Activated T-cell treated with anti-CD3 and anti-CD28 coated beads, Interleukin-2, amount 50 U/mL, for 72 hours (primary cell): ENCODE results near the gene JUN. TPM values are rescaled to one million over a fixed set of nuclear protein-coding genes. Genes with fewer than 3 reads are reported as not detected.

Experiments
- ATAC-seq, 2 donors: fragments of 150-1000 bp; cut with Tn5 transposase; replicated peaks in 1 of 2; 2 replicates each; pipeline ENCODE4 v1.10.0; 2021; ENCODE audit warnings: moderate library complexity in 2 of 2, mild to moderate bottlenecking in 1 of 2
- DNase-seq, 2 donors: peaks; one replicate each; pipeline ENCODE4 v3.0.0; 2021 to 2022; ENCODE audit warnings: mixed read lengths in 1 of 2
- H3K27ac Mint-ChIP-seq: one replicate; pipeline ENCODE4 v1.8.0; 2022; ENCODE audit warnings: mild to moderate bottlenecking, moderate library complexity, mixed read lengths
- H3K27me3 Mint-ChIP-seq: one replicate; pipeline ENCODE4 v1.8.0; 2022; ENCODE audit warnings: low read depth, mixed read lengths
- H3K36me3 Mint-ChIP-seq, 2 donors: one replicate each; pipeline ENCODE4 v1.8.0; 2022; ENCODE audit warnings: mixed read lengths in 2 of 2, mild to moderate bottlenecking in 1 of 2; ENCODE audit not compliant: insufficient read depth in 2 of 2
- H3K4me1 Mint-ChIP-seq: one replicate; pipeline ENCODE4 v1.8.0; 2022; ENCODE audit warnings: low read depth, mixed read lengths
- H3K4me3 Mint-ChIP-seq, 2 donors: one replicate each; pipeline ENCODE4 v1.8.0; 2022; ENCODE audit warnings: mild to moderate bottlenecking in 2 of 2, mixed read lengths in 2 of 2, moderate library complexity in 2 of 2
- H3K9me3 Mint-ChIP-seq, 2 donors: one replicate each; pipeline ENCODE4 v1.8.0; 2022; ENCODE audit warnings: mixed read lengths in 2 of 2
- total RNA-seq, 2 donors: library from RNA; stranded (reverse); gene quantifications; one replicate each; pipeline ENCODE4 v1.2.3, GENCODE V29; 2022

Gene JUN
- total RNA-seq, 2 donors from 2014 or later, result 36.5 to 40.5 TPM

DNA sequence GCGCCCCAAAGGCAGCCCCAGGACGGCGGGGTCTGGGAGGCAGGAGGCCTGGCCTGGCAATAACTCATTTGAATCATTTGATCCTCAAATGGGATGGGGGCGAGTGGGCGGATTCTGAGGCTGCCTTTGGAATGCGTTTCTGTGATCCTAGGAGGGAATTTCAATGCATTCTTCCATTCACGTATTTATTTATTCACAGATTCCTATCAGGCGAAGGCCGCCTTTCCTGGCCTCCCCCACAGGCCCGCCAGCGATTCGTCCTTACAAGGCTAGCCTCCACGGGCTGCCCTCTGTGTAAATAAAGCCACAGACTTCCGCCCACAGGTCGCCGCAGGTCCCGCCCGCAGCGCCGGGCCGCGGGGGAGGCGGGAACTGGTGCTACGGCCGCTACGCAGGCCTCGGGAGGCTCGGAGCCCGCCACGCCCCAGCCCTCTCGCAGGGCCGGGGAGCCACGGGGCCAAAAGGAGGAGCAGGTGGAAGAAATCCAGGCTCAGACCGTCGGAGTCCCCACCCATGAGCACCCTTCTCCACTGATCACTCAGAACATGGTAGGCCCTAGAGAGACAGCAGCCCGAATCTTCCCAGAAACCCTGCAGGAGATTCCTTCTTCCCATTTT is 31.3 kb upstream of the JUN start:
- ATAC-seq (peak; percentile 60 to 61), DNase-seq (peak; percentile 72 to 82)
- H3K36me3 Mint-ChIP-seq, result no peaks in the 10 kb centered on the region
- H3K4me3 Mint-ChIP-seq, result peak overlapping the region; percentile 83 to 86
- H3K9me3 Mint-ChIP-seq, result no peaks in the 10 kb centered on the region
- peak overlapping the region; percentile 31 for H3K27ac Mint-ChIP-seq
- H3K4me1 Mint-ChIP-seq, result peaks cover 25% of the 10 kb centered on the region
- peaks cover 6% of the 10 kb centered on the region for H3K27me3 Mint-ChIP-seq

DNA sequence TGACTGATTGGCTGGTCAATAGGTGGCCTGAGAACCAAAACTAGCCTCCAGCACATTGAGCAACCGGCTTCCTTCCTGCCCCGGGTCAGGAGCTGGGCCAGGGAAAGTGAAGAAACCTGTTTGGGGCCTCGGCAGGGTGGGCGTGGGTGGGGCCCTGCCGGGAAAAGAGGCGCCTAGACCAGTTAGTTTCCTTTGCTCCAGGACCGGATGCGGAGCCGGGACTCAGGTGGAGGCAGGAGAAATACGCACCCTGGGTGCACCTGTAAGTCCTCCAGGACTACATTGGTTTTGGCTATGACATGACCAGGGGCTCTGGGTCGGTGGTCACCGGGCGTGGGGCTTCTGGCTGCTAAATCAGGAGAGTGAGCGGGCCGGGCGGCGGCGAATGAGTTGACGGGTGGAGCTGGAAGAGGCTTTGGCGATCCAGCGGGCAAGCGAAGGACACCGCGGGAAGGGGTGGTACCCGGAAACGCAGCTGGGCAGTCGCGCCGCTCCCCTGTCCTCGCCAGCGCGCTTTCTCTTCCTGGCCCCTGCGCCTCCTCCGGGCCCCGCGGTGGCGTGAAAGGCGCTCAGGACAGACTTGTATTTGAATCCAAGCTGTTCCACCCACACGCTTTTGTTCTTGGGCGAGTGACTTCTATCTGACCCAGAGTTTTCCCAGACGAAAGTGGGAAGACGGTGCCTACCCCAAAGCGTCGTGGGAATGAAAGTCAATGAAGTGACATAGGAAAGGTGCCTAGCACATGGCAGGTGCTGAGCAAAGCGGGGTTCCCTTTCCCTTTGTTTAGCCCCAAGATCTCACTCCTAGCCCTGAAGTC is 30.6 kb upstream of the JUN start:
- no peak for DNase-seq

DNA sequence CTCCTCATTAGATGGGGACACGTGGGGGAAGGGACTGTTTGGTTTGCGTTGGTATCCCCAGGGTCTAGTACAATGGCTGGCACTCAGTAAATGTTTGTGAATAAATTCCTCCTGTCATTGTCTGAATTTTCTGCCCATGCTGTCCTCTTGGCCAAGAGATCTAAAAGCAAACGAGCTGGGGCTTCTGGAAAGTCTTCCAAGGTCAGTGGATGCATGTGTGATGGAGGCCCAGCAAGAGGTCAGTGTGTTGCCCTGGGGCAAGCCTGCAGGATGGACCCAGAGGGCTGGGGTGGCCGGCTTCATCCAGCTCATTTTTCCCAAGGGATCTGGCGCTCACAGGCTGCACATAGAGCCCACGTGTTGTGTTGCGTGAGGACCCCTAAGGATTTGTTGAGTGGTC is 30.0 kb upstream of the JUN start:
- ATAC-seq, result no peak
- H3K36me3 Mint-ChIP-seq, result no peaks in the 10 kb centered on the region
- H3K4me3 Mint-ChIP-seq, result peak overlapping the region; percentile 17 to 45
- no peak for DNase-seq
- H3K9me3 Mint-ChIP-seq, result no peaks in the 10 kb centered on the region
- peaks cover 4% of the 10 kb centered on the region for H3K27me3 Mint-ChIP-seq
- H3K27ac Mint-ChIP-seq, result no peak overlapping the region
- peaks cover 25% of the 10 kb centered on the region for H3K4me1 Mint-ChIP-seq

More for the DNA sequence above, 30.6 kb upstream of the JUN start:
- Mint-ChIP-seq H3K36me3 (no peaks in the 10 kb centered on the region), H3K4me1 (peaks cover 25% of the 10 kb centered on the region), H3K9me3 (no peaks in the 10 kb centered on the region), H3K4me3 (peak overlapping the region; percentile 83 to 86), H3K27ac (no peak overlapping the region), H3K27me3 (peaks cover 6% of the 10 kb centered on the region)
- no peak for ATAC-seq

DNA sequence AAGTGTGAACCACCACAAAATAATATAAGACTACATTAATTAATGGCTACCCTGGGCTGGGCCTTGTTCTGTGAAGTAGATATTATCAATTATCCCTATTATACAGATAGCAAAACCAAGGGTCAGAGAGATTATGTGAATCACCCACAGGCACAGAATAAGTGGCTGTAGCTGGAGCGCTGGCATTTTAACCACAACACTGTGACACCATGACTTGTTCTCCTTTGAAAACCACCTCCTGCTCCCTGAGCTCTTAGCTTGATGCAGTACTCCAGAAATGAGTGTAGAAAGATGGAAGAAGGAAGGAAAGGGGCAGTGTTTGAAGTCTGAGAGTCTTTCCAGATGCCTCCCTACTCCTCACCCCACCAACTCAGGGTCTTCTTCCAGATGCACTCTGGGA is 29.5 kb upstream of the JUN start:
- DNase-seq (peak in 1 of 2 donors; percentile 9), ATAC-seq (no peak)
- H3K27ac Mint-ChIP-seq, result no peak overlapping the region
- peak overlapping the region in 1 of 2 donors; percentile 45 for H3K4me3 Mint-ChIP-seq
- H3K36me3 Mint-ChIP-seq, result no peaks in the 10 kb centered on the region
- no peaks in the 10 kb centered on the region for H3K9me3 Mint-ChIP-seq
- no peaks in the 10 kb centered on the region for H3K27me3 Mint-ChIP-seq
- H3K4me1 Mint-ChIP-seq, result peaks cover 26% of the 10 kb centered on the region

DNA sequence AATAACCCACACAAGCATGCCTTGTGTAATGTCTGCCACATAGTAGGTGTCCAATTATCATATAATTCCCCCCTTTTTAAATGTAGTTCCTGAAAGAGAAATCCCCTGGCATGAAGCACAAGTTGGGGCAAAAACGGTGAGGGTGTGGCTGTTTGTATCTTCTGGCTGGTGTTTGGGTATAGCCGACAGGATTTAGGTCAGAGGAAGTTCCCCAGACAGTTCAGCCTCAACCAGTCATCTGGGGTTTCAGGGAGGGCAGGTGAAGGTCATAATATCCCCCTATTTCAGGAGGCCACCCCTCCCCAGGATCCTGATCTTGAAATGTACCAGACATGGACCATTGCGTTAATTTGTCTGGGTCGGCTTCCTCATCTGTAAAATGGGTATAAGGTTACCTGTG is 29.1 kb upstream of the JUN start:
- Mint-ChIP-seq H3K9me3 (no peaks in the 10 kb centered on the region), H3K27ac (no peak overlapping the region), H3K4me3 (peak overlapping the region in 1 of 2 donors; percentile 34), H3K27me3 (no peaks in the 10 kb centered on the region), H3K36me3 (no peaks in the 10 kb centered on the region), H3K4me1 (peaks cover 30% of the 10 kb centered on the region)
- no peak for ATAC-seq
- DNase-seq, result peak in 1 of 2 donors; percentile 8

DNA sequence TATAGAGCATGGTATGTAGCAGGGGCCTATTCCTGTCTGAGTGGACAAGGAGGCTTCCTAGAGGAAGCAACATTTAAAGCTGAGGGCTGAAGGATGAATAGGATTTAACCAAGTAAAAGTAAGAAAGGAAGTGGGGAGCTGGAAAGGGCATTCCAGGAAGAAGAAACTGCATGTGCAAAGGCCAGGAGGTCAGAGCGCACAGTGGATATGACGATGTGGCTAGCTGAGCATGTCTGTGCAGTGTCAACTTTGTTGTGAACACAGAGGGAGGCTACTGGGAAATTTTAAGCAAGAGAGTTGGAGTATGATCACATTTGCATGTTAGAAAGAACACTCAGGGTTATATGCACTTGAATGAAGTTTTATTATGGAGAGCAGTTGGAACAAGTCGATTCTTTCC is 28.6 kb upstream of the JUN start:
- no peak overlapping the region for H3K27ac Mint-ChIP-seq
- H3K4me3 Mint-ChIP-seq, result peak overlapping the region in 1 of 2 donors; percentile 34
- no peak for ATAC-seq

DNA sequence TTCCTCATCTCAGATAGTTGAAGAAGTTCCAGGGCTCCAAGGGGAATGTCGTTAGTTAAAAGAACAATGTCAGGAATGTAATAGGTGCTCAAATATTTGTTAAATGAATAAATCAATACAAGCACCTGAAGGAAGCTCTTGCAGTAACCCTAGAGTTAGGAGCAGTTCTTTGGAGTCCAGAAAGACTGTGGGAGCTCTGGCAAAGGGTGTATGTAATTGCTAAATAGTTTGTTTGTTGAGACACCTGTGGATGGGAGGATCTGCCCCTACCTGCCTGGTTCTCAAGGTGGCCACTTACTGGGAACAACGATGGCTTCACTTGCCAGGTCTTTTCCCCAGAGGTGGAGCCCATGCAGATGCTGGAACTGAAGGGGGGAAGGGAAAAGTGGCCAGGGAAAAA is 27.5 kb upstream of the JUN start:
- no peak for DNase-seq
- H3K4me1 Mint-ChIP-seq, result peaks cover 31% of the 10 kb centered on the region
- H3K9me3 Mint-ChIP-seq, result no peaks in the 10 kb centered on the region
- ATAC-seq, result no peak
- H3K4me3 Mint-ChIP-seq, result no peak overlapping the region
- H3K36me3 Mint-ChIP-seq, result no peaks in the 10 kb centered on the region
- H3K27me3 Mint-ChIP-seq, result no peaks in the 10 kb centered on the region
- H3K27ac Mint-ChIP-seq, result no peak overlapping the region

More for the DNA sequence above, 28.6 kb upstream of the JUN start:
- Mint-ChIP-seq H3K4me1 (peaks cover 31% of the 10 kb centered on the region), H3K9me3 (no peaks in the 10 kb centered on the region), H3K27me3 (no peaks in the 10 kb centered on the region), H3K36me3 (no peaks in the 10 kb centered on the region)
- no peak for DNase-seq

DNA sequence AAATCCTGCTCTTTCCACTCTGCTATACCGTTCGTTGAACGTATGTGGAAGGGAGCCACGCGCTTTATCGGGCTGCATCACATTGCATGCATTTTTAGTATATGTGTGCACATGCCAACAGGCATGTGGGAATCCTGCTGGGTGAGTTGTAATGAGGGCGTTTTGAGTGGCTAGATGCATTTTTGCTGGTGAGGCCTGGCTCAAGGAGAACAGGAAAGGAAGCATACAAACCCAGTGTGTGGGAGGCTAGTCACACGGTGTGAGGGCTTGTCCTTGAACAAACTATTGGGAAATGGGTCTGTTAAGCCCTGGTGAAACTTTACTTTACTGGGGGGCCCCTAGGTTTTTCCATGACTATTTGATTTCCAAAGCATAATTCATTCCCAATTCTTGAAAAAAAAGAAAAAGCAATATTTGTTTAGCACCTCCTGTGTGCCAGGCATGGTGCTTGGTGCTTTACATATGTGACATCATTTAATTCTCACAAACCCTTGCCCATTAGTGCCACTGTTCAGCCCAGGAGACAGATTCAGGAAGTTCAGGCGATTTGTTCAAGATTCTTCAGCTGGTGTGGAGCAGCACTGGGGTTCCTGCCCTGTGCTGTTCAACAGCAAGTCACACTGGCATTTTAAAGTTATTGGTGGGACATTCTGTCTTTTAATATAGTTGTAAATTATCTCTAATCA is 25.6 kb upstream of the JUN start:
- Mint-ChIP-seq H3K27ac (no peak overlapping the region), H3K36me3 (no peaks in the 10 kb centered on the region), H3K4me3 (no peak overlapping the region), H3K4me1 (peaks cover 25% of the 10 kb centered on the region), H3K9me3 (no peaks in the 10 kb centered on the region), H3K27me3 (no peaks in the 10 kb centered on the region)
- ATAC-seq, result no peak
- DNase-seq, result no peak

DNA sequence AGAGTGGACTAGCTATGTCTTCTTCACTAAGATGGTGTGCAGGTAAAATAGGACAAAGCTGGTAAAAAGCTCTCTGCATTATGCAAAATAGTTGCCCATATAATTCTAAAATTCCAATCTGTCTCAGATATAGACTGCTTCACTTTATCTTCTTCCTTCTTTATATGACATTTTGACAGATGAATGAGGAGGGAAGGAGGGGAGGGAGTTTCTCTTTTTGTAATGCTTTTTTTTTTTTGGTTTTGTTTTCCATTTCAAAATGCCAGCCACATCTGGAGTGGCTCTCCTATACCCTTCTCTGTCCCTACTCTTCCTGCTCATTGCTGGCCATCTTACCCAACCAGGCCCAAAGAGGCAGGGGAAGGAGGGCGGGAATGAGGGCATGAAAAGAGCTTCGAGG is 24.2 kb upstream of the JUN start:
- Mint-ChIP-seq H3K4me1 (peaks cover 15% of the 10 kb centered on the region), H3K27me3 (no peaks in the 10 kb centered on the region), H3K36me3 (no peaks in the 10 kb centered on the region), H3K9me3 (no peaks in the 10 kb centered on the region), H3K4me3 (no peak overlapping the region), H3K27ac (no peak overlapping the region)
- ATAC-seq (no peak), DNase-seq (no peak)

DNA sequence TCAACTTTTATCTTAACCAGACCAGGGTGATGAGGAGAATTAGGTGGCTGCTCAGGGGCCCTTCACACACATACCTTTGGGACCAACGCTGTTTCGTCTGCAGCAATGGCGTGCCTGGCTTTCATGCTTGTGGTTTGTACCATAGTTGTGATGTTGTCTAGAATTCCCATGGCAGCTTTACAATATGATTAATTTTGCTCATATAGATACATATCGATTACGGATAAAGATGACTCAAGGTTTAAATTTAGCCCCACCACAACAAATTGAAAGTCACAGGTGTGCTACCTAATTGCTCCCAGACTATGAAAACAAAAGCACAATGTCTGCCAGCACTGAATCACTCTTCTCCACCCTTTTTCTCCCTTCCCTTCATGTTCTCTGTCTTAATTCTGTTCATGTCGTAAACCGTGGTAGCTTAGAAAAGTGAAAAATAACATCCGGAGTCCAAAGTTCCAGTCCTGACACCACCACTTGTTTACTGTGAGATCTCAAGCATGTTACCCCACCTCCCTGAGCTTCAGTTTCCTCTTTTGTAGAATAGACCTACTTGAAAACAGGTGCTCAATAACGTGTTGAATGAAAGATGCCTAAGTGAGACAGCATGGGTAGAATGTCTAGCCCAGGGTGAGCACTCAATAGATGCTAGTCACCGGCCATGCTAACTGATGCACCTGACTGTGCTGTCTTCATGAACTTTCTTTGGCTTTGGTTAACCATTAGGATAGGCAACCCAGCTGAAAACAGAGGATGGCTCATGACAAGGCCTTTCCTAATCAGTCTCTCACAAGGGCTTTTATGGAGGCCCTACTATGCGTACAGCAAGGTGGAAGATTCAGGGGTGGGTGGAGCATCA is 22.1 kb upstream of the JUN start:
- Mint-ChIP-seq H3K27ac (no peak overlapping the region), H3K27me3 (no peaks in the 10 kb centered on the region)
- ATAC-seq, result no peak

DNA sequence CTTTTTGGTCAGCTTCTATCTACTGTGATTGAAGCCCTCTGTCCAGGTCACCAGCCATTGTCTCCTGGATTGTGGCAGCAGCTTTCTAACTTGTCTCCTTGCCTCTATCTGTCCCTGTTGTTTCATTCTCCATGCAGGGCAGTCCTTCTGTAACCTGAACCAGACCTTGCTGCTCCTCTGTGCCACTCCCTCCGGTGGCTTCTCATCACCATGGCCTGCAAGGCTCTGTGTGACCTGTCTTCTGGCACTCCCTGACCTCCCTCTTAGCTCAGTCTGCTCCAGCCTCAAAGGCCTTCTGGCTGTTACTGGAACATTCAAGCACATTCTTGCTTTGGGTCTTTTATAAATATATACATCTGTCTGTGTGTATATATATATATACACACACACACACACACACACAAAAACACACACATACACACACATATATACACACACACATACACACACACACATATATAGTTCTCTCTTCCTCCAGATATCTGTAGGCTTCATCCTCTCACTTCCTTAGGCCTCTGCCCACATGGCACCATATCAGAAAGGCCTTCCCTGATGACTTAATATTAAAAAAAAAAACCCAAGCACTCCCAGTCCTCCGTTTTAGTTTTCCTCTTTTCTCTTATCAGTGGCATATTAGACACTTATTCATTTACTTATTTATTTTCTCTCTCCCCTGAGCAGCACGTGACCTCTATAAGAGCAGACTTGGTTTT is 21.2 kb upstream of the JUN start:
- DNase-seq, result no peak
- Mint-ChIP-seq H3K27ac (no peak overlapping the region), H3K9me3 (no peaks in the 10 kb centered on the region), H3K36me3 (no peaks in the 10 kb centered on the region), H3K27me3 (no peaks in the 10 kb centered on the region), H3K4me1 (peaks cover 7% of the 10 kb centered on the region), H3K4me3 (no peak overlapping the region)
- ATAC-seq, result no peak

More for the DNA sequence above, 22.1 kb upstream of the JUN start:
- H3K36me3 Mint-ChIP-seq, result no peaks in the 10 kb centered on the region
- no peaks in the 10 kb centered on the region for H3K9me3 Mint-ChIP-seq
- H3K4me3 Mint-ChIP-seq, result no peak overlapping the region
- DNase-seq, result no peak
- peaks cover 7% of the 10 kb centered on the region for H3K4me1 Mint-ChIP-seq

DNA sequence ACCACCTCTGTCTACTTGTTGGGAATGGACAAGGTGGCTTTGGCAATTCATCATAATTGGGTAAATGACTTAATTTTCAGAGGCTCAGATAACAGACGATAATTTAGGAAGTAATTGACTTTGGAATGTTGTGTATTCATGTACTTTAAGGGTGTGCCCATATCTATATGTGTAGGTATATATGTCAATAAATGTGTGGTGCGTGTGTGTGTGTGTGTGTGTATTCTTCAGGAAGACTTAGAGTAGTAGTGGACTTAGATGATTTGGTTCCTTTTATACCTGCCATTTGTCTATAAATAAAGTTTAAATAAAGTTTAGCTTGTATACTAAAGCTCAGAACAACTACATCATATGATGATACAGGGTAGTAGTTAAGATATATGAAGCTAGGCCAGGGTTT is 20.0 kb upstream of the JUN start:
- Mint-ChIP-seq H3K4me1 (peaks cover 12% of the 10 kb centered on the region), H3K36me3 (no peaks in the 10 kb centered on the region), H3K27ac (no peak overlapping the region), H3K4me3 (no peak overlapping the region), H3K27me3 (no peaks in the 10 kb centered on the region), H3K9me3 (no peaks in the 10 kb centered on the region)
- DNase-seq (no peak), ATAC-seq (no peak)
